Breast epithelium (tissue), 4 donors: ENCODE results near the gene LOC101059915. TPM values are rescaled to one million over a fixed set of nuclear protein-coding genes. Genes with fewer than 3 reads are reported as not detected.
"Not testable (repeated sequence)": the region's sequence is repeated elsewhere in the genome, so short reads cannot be mapped to it uniquely, and the experiment has no call there.

Experiments
- DNase-seq, 2 donors: peaks; one replicate each; pipeline ENCODE4 v3.0.0-alpha.2; 2019; ENCODE audit warnings: low spot score in 2 of 2
- H3K27ac ChIP-seq, 2 donors: fragments of 200-600 bp; sonication (generic) in 1 of 2; one replicate each; pipeline ENCODE4 v1.5.1; 2016 to 2019; ENCODE audit warnings: mild to moderate bottlenecking in 1 of 2
- H3K27me3 ChIP-seq, 2 donors: fragments of 200-600 bp; sonication (generic) in 1 of 2; one replicate each; pipeline versions ENCODE4 v1.5.1 to v1.6.0; 2017 to 2019; ENCODE audit warnings: control low read depth in 1 of 2, mild to moderate bottlenecking in 1 of 2
- H3K36me3 ChIP-seq: fragments of 200-600 bp; one replicate; pipeline ENCODE4 v1.5.1; 2019
- H3K4me1 ChIP-seq, 2 donors: fragments of 200-600 bp; sonication (generic); one replicate each; pipeline ENCODE4 v1.5.1; 2016 to 2019; ENCODE audit warnings: control low read depth in 1 of 2
- H3K4me3 ChIP-seq, 3 donors: fragments of 200-600 bp; sonication (generic); 1 replicate in 2 of 3; 2 replicates in 1 of 3; pipeline ENCODE4 v1.5.1; 2016 to 2019; ENCODE audit warnings: mild to moderate bottlenecking in 3 of 3, moderate library complexity in 2 of 3
- H3K9me3 ChIP-seq, 2 donors: fragments of 200-600 bp; sonication (generic) in 1 of 2; one replicate each; pipeline ENCODE4 v1.5.1; 2016 to 2019; ENCODE audit warnings: control low read depth in 1 of 2
- intact Hi-C: fragments of 100-400 bp; cut with DNase I; formaldehyde crosslinking; loops from one replicate; pipeline ENCODE4 v1.15.1; 2023; ENCODE audit warnings: low total_unique reads
- total RNA-seq, 3 donors: library from RNA; depleted of rRNA; stranded (reverse); fragments of >200 nt; gene quantifications; one replicate each; pipeline ENCODE4 v1.1.0, GENCODE V29; 2016

The LOC101059915 gene

DNA sequence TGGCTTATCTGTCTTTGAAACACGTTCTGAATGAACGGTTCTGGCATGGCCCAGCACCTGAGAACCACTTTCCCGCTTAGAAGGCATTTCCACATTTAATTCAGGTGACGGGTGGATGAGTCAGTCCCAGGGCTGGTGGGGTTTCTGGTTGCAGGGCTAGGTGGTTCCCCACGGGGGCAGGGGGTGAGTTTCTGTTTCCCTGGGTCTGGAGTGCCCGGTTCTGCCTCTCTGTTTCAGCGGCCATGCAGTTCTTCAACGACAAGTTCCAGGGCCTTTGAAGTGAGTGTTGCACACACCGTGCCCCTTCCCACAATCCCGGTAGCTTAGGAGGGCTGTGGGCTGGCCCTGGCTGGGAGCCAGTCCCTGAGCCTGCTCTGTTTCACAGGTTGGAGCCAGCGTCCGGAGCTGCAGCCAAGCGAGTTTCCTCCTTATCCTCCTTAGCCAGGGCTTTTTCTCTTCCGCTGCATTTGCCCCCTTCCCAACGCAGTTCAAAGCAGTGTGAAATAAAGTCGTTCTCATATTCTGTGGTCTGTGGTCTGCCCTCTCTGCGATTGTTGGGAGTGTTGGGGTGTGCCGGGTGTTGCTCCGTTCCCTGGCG is 53.0 kb downstream of the LOC101059915 start:
- H3K27me3 ChIP-seq, H3K27ac ChIP-seq, H3K9me3 ChIP-seq, DNase-seq, intact Hi-C loops, H3K36me3 ChIP-seq, H3K4me1 ChIP-seq, H3K4me3 ChIP-seq: not testable (repeated sequence)

Other genes starting within 250 kb of the LOC101059915 start
- 100 to 1,000 TPM; 169 to 345 (median 214) TPM for gene OGT, start 134.4 kb upstream of the LOC101059915 start, total RNA-seq
- 1 to 10 TPM; 2.3 to 3.0 (median 2.6) TPM for gene GCNA, start 89.1 kb upstream of the LOC101059915 start, total RNA-seq
- gene CXCR3, start 49.0 kb upstream of the LOC101059915 start, total RNA-seq: not detected
- not detected for gene CXorf49, start 50.7 kb downstream of the LOC101059915 start, total RNA-seq
- gene CXorf49B, start 95.8 kb downstream of the LOC101059915 start, total RNA-seq: not detected
- gene NHSL2, start 243.3 kb downstream of the LOC101059915 start, total RNA-seq: 1 to 10 TPM; 5.4 to 9.2 (median 5.8) TPM